Measurements from ENCODE around the gene OR4N5.

- TF ChIP-seq POLR2A (IDR thresholded peaks at IDR 0.05; ENCODE audit: low read length) (no peak), GATA1 (IDR thresholded peaks at IDR 0.05; ENCODE audit: low read depth, low read length) (no peak)
Measured at GRCh38 chr14:20092050-20092449, 46.6 kb upstream of the OR4N5 start.

Data from erythroblast (primary cell).